ENCODE data around the gene FLAD1.
"Not testable (repeated sequence)": the region's sequence is repeated elsewhere in the genome, so short reads cannot be mapped to it uniquely, and the experiment has no call there.

Gene FLAD1

DNA sequence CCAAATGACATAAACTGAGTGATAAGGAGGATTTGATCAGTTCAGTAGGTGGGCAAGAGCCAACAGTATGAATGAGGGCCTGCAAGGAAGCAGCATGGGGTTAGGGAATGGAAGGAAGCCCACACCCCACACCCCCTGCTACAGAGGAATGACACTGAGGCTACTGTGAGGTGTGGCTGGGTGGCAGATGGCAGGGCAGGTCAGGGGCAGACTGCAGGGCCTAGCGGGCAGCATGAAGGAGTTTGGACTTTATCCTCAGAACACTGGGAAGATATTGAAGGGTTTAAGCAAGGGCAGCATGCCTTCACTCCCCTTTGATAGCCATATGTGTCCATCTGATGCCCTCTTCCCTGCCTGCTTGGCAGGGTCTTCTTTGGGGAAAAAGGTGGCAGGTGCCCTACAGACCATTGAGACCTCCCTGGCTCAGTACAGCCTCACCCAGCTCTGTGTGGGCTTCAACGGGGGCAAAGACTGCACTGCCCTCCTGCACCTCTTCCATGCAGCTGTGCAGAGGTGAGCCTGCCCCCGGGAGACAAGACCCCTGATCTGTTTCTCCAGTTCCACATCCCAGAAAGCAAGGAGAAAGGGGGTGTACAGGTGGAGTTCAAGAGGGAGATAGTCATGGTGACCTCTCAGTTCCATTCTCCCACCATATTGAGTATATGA, 6.2 kb downstream of the FLAD1 start:
- peaks cover 32% of the 10 kb centered on the region for H3K4me1 Mint-ChIP-seq
- no peaks in the 10 kb centered on the region for H3K27me3 Mint-ChIP-seq
- peak overlapping the region; percentile 67 to 75 for H3K27ac Mint-ChIP-seq
- H3K4me3 Mint-ChIP-seq: no peak overlapping the region
- H3K9me3 Mint-ChIP-seq: no peaks in the 10 kb centered on the region
- DNase-seq: no peak
- ATAC-seq: no peak

DNA sequence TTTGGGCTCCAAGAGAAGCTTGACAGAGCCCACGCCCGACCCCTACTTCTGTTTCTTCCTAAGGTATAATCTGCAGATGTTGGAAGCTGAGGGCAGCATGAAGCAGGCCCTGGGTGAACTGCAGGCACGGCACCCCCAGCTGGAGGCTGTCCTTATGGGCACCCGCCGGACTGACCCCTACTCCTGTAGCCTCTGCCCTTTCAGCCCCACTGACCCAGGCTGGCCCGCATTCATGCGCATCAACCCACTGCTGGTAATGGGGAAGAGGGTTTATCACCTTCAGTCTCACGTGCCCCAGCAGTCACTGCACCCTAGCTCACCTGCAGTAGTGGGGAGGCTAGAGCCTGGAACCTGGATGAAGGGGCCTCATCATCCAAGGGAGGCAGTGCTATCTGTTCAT, 7.1 kb downstream of the FLAD1 start:
- H3K9me3 Mint-ChIP-seq: no peaks in the 10 kb centered on the region
- peaks cover 8% of the 10 kb centered on the region for H3K27me3 Mint-ChIP-seq
- ATAC-seq: no peak
- no peak for DNase-seq
- no peak overlapping the region for H3K27ac Mint-ChIP-seq
- H3K4me1 Mint-ChIP-seq: peaks cover 37% of the 10 kb centered on the region
- H3K4me3 Mint-ChIP-seq: no peak overlapping the region

DNA sequence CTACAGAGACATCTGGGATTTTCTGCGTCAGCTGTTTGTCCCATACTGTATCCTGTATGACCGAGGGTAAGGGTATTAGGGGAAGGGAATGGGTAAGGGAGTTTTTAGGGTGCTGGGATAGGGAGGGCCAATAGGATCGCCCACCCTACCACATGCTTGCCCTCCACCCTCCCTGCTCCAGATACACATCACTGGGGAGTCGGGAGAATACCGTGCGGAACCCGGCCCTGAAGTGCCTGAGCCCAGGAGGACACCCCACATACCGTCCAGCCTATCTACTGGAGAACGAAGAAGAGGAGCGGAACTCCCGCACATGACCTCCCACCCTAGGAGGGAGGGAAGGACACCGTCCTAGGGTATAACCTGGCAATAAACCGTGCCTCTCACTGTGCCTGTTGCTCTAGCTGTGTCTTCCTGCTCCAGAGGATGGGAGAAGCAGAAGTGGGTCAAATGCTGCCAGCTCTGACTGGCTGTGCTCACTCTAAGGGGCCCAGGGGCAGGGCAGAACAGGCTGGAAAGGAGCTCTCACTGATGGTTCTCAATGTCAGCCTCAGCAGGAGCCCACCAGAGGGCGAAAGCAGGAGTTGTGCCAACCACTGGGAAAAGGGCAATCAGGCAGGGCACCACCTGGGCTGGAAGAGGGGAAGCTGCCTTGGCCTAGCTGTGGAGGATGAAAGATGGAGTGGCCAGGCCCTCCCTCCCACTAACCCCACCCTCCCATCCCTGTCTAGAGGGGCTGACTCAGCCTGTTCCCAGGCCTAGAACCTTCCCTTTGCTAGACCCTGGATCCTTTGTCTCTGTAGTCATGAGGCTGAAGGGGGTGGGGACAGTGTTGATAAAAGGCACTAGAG, 9.8 kb downstream of the FLAD1 start:
- Mint-ChIP-seq H3K4me3 (no peak overlapping the region), H3K27ac (no peak overlapping the region), H3K27me3 (peaks cover 34% of the 10 kb centered on the region), H3K4me1 (peaks cover 45% of the 10 kb centered on the region), H3K9me3 (no peaks in the 10 kb centered on the region)
- ATAC-seq (peak; percentile 33), DNase-seq (no peak)

DNA sequence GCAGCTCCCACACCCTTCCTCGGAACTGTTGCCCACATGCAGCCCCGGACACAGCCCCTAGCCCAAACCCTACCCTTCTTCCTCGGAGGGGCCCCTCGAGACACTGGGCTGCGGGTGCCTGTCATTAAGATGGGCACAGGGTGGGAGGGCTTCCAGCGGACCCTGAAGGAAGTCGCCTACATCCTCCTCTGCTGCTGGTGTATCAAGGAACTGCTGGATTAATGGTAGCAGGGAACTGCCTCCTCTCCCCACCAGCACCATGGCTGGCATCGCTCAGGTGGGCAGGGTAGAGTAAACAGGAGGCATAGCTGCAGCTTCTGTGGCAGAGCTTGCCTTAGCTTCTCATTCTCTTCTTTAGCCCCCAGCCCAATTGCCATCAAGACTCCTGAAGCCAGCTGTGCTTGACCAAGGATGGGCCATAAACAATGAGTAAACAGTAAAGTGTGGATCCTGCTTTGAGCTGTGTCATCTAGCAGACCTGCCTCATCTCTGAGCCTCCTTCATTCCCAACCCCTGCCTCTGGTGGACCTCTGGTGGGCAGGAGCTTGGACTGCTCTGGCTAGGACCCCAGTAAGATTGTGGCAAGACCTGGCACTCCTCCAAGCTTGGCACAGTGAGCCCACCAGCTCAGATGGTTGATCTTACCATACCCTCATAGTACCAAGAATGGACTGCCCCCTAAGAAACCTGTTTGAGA, 10.6 kb downstream of the FLAD1 start, which contains the start of gene LENEP:
TSS of gene LENEP (plus strand) at position 15 of the 697 bp plus-strand sequence. CDS start at position 37, 22 bp downstream.
- H3K4me3 Mint-ChIP-seq: no peak within 1 kb of the TSS
- H3K4me1 Mint-ChIP-seq: peaks cover 45% of the 10 kb centered on the region
- DNase-seq: no peak
- peaks cover 37% of the 10 kb centered on the region for H3K27me3 Mint-ChIP-seq
- ATAC-seq: no peak
- H3K9me3 Mint-ChIP-seq: no peaks in the 10 kb centered on the region
- no peak within 1 kb of the TSS for H3K27ac Mint-ChIP-seq

DNA sequence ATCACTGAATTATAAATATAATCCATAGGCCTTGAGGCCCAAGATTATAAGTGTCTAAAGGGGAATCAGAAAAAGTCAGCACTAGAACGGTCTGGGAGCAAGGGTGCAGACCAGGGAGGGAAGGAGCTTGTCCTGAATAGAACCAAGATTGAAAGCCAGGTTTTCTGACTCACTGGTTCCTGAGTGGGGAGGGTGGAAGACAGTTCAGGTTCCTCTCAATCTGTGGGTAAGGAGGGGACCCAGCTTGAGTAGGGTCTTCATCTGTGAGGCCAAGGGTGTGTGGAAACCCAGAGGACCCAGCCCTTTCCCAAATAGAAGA, 11.1 kb downstream of the FLAD1 start:
- no peak overlapping the region for H3K27ac Mint-ChIP-seq
- DNase-seq (no peak), ATAC-seq (no peak)
- H3K4me3 Mint-ChIP-seq: no peak overlapping the region
- H3K9me3 Mint-ChIP-seq: no peaks in the 10 kb centered on the region
- H3K4me1 Mint-ChIP-seq: peaks cover 45% of the 10 kb centered on the region
- H3K27me3 Mint-ChIP-seq: peaks cover 37% of the 10 kb centered on the region

DNA sequence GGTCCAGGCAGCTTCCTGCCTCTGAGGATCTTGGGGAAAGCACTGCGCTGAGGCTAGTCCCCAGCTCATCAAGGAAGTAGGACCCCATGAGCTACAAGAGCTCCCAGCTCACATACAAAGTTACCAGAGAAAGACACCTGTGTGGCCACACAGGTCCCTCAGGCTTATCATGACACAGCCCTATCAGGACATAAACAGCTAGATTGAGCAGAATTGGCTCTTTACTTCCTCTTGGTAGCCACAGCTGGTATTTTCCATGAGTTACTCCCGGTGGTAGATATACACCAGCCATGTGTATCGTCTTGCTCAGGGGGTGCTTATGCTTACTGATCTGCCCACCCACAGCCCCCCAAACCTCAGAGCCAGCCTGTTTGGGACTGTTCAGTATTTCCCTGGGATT, 11.4 kb downstream of the FLAD1 start:
- DNase-seq: no peak
- ATAC-seq: no peak
- Mint-ChIP-seq H3K27me3 (peaks cover 37% of the 10 kb centered on the region), H3K4me3 (no peak overlapping the region), H3K9me3 (no peaks in the 10 kb centered on the region), H3K4me1 (peaks cover 45% of the 10 kb centered on the region), H3K27ac (no peak overlapping the region)

DNA sequence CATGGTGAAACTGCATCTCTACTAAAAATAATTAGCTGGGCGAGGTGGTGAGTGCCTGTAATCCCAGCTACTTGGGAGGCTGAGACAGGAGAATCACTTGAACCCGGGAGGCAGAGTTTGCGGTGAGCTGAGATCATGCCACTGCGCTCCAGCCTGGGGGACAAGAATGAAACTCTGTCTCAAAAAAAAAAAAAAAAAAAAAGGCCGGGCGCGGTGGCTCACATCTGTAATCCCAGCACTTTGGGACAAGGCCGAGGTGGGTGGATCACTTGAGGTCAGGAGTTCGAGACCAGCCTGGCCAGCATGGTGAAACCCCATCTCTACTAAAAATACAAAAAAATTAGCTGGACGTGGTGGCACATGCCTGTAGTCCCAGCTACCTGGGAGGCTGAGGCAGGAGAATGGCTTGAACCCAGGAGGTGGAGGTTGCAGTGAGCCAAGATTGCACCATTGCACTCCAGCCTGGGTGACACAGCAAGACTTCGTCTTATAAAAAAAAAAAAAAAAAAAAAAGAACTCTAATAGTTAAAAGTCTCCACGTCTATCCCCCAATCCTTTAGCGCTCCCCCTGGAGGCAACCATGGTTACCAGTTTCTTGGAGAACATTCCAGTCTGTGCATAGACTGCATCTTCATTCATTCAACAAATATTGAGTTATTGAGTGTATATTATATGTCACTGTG, 12.3 kb downstream of the FLAD1 start:
- not testable (repeated sequence) for DNase-seq

DNA sequence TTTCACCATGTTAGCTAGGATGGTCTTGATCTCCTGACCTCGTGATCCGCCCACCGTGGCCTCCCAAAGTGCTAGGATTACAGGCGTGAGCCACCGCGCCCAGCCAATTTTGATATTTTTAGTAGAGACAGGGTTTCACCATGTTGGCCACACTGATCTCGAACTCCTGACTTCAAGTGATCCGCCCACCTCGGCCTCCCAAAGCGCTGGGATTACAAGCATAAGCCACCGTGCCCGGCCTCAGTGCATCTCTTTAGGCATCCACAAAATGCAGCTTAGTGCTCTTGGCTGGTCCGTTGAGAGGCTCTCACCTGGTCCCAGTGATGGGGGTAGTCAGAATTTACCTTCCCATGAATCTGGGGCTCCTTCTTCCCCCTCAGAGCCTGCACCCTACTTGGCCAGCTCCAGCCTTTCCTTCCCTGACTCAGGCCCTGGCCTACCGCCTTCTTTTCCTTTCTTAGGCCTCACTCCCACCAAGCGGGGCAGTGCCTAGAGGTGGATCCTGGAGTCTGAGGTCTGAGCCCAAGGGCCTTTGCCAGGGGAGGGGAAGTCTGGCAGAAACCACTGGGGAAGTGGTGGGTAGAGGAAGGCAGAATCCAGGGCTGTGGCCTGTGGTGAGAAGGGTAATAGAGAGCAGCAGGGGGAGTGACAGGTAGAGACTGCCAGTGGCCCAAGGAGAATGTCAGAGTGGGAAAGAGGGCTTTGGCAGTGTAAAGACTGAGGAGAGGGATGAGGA, 14.0 kb downstream of the FLAD1 start:
- ATAC-seq (no peak), DNase-seq (no peak)
- H3K4me1 Mint-ChIP-seq: peaks cover 48% of the 10 kb centered on the region
- peaks cover 37% of the 10 kb centered on the region for H3K27me3 Mint-ChIP-seq
- H3K27ac Mint-ChIP-seq: peak overlapping the region in 1 of 2 donors; percentile 47
- H3K4me3 Mint-ChIP-seq: peak overlapping the region in 1 of 2 donors; percentile 9
- H3K9me3 Mint-ChIP-seq: no peaks in the 10 kb centered on the region

More for the DNA sequence above, 12.3 kb downstream of the FLAD1 start:
- not testable (repeated sequence) for H3K27ac Mint-ChIP-seq, H3K4me3 Mint-ChIP-seq, H3K9me3 Mint-ChIP-seq, ATAC-seq
- Mint-ChIP-seq H3K27me3 (peaks cover 37% of the 10 kb centered on the region), H3K4me1 (peaks cover 48% of the 10 kb centered on the region)

DNA sequence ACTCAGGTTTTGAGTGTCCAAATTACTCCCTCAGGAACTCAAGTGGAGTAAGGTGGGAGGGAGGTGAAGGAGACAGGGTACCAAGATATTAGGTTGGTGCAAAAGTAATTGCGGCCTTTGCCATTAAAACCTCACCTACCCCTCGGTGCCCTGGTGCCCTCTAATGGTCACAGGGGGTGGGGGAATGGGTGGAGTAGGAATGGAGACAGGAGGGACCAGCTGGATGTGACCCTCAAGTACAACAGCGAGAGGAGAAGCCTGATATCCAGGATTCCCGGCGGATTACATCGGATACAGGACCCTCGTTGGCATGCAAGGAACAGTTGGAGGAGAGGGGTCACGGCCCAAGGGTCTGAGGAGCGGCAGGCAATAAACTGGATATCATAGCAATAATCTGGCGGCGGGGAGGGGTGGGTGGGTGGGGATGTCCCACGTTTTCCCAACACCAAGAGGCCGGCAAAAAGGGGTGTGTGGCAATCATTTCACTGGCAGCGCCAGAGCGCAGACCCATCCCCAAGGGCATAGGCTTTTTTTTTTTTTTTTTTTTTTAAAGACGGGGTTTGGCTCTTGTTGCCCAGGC, 15.1 kb downstream of the FLAD1 start:
- H3K9me3 Mint-ChIP-seq: no peaks in the 10 kb centered on the region
- H3K4me3 Mint-ChIP-seq: peak overlapping the region; percentile 89 to 93
- no peak for DNase-seq
- ATAC-seq: no peak
- peak overlapping the region in 1 of 2 donors; percentile 54 for H3K27ac Mint-ChIP-seq
- peaks cover 48% of the 10 kb centered on the region for H3K4me1 Mint-ChIP-seq
- H3K27me3 Mint-ChIP-seq: peaks cover 37% of the 10 kb centered on the region

DNA sequence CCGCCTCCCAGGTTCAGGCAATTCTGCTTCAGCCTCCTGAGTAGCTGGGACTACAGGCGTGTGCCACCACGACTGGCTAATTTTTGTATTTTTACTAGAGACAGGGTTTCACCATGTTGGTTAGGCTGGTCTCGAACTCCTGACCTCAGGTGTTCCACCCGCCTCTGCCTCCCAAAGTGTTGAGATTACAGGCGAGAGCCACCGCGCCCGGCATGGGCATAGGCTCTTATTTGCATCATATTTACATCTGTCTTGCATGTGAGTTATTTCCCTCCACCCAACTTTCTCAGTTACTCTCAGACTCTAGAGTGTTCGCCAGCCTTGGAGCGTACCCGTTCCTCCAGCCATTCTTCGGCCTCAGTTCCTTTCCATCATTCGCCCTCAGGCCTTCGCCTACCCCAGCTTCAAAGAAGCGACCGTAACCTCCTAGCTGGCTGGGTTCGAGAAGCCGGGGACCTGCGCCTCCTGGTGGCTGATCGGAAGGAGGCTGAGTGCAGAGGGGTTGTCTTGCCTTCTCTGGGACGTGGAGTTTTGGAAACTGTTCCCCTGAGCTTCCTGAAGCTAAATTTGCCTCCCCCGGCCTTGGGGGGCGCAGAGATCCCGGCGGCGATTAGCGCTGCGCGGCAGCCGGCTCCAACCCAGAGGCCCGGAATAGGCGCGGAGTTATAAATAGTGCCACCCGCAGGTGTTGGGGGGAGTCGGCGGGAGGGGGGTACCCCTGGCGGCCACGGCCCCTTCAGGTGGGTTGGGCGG, 15.8 kb downstream of the FLAD1 start:
- peak; percentile 22 for ATAC-seq
- Mint-ChIP-seq H3K9me3 (no peaks in the 10 kb centered on the region), H3K4me1 (peaks cover 51% of the 10 kb centered on the region), H3K27me3 (peaks cover 37% of the 10 kb centered on the region), H3K4me3 (peak overlapping the region; percentile 89 to 93), H3K27ac (peak overlapping the region; percentile 78 to 89)
- DNase-seq: peak; percentile 83 to 87

DNA sequence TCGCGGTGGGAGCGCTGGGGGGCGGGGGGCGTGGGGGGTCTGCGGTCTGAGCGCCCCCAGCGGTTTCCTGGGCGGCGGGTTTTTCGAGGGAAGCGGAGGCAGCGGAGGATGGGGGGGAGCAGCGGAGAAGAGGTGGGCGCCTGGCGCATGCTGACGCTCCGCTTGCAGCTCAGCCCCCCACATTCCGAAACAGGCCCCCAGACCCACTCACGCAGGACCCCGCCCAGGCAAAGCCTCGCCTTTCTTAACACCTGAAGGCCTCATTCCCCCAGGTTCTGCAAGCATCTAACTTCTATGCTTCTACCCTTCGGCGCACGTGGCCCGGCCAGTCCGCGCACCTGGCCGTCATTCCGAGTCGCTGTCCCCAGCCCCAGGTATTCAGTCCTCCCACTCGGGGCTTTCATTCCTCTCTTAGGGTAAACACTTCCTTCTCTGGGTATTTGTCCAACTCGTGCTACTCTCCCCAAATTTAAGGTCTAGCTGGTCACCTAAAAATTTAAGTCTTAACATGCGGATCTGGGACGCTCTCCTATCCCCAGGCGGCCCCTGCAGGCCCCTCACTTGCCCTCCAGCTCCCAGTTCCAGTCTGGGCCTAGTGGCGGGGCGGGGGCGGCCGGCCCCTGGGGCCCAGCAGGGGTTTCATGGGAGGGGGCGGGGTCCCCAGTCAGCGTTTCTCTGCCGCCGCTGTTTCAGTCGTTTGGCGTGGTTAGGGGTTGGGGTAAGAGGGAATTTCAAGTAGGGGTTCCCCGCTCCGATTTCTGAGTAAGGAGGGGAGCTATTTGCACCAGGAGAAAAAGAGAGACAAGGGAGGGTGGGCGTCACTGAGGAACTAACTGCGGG, 16.6 kb downstream of the FLAD1 start:
- Mint-ChIP-seq H3K4me1 (peaks cover 51% of the 10 kb centered on the region), H3K27me3 (peaks cover 33% of the 10 kb centered on the region)

DNA sequence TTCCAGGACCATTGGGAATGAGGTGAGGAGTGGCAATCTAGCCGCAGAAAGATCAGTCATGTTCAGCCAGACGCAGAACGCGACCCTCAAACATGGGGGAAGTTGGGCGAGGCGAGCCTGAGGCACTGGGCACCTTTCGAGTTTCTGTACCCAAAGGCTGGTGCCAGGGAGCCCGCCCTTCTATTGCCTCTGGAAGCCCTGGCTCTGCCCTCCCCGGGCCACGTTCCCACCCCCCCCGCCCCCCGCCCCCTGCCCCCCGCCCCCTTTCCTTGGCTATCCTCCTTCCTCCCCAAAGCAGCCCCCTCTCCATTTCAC, 17.2 kb downstream of the FLAD1 start:
- Mint-ChIP-seq H3K9me3 (no peaks in the 10 kb centered on the region), H3K4me1 (peaks cover 55% of the 10 kb centered on the region), H3K27ac (peak overlapping the region; percentile 94), H3K27me3 (peaks cover 29% of the 10 kb centered on the region), H3K4me3 (peak overlapping the region; percentile 89 to 93)
- DNase-seq (peak in 1 of 2 donors; percentile 75), ATAC-seq (no peak)

More for the DNA sequence above, 16.6 kb downstream of the FLAD1 start:
- DNase-seq: peak; percentile 81 to 89
- Mint-ChIP-seq H3K4me3 (peak overlapping the region; percentile 89 to 93), H3K9me3 (no peaks in the 10 kb centered on the region), H3K27ac (peak overlapping the region; percentile 93 to 94)
- ATAC-seq: peak; percentile 26

DNA sequence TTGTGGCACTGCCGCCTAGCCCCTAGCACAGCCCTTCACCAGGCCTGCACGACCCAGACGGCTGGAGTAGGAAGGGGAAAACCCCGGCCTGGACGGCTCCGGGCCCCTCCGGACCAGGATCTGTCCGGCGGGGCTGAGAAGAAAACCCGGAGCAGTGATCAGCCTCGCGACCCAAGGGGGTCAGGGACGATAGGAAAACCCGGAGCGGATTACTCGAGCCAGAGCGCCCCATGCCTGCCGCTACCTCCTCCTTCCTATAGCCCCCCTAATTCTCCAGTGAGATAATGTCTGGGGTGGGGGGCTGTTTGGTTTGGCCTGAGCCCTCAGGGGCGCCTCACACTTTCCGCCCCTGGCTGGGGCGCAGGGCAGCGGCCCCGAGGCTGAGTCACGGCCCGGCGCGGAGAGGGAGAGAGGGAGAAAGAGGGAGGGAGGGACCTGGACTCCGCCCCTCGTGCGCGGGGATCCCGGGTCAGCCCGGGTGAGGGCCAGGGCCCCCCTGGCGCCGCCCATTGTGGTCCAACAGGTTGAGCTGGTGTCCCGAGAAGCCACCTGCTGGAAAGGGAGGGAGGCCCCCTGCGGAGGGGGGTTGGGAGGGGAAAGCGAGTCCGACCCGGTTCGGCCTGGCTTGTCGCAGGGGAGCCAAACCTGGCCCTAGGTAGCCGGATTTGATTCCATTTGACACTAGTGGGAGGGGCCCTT, 17.7 kb downstream of the FLAD1 start:
- H3K27me3 Mint-ChIP-seq: peaks cover 25% of the 10 kb centered on the region
- H3K9me3 Mint-ChIP-seq: no peaks in the 10 kb centered on the region
- H3K27ac Mint-ChIP-seq: peak overlapping the region; percentile 93 to 94
- ATAC-seq (peak; percentile 51), DNase-seq (peak; percentile 96)
- H3K4me1 Mint-ChIP-seq: peaks cover 60% of the 10 kb centered on the region
- peak overlapping the region; percentile 89 to 93 for H3K4me3 Mint-ChIP-seq
